Uterus (tissue), 2 donors: ENCODE results near the gene SPTLC3.
A peak's percentile ranks its signal among the peaks of the same experiment; 100 is the strongest.

Experiments
- POLR2A ChIP-seq, 2 donors: fragments of 450-650 bp; IDR thresholded peaks; one replicate each; pipeline ENCODE4 v1.6.1; 2016; ENCODE audit warnings: antibody characterized with exemption in 2 of 2, mild to moderate bottlenecking in 1 of 2, moderate library complexity in 1 of 2
- TF ChIP-seq, protein P1 (sequence below), 4 experiments: fragments of 200-600 bp in 2 of 4; fragments of 450-650 bp in 2 of 4; sonication (generic) in 2 of 4; IDR thresholded peaks; one replicate each; pipeline ENCODE4 v1.5.1; 2016 to 2019; ENCODE audit warnings: antibody characterized with exemption in 4 of 4, mild to moderate bottlenecking in 2 of 4, moderate library complexity in 1 of 4

DNA sequence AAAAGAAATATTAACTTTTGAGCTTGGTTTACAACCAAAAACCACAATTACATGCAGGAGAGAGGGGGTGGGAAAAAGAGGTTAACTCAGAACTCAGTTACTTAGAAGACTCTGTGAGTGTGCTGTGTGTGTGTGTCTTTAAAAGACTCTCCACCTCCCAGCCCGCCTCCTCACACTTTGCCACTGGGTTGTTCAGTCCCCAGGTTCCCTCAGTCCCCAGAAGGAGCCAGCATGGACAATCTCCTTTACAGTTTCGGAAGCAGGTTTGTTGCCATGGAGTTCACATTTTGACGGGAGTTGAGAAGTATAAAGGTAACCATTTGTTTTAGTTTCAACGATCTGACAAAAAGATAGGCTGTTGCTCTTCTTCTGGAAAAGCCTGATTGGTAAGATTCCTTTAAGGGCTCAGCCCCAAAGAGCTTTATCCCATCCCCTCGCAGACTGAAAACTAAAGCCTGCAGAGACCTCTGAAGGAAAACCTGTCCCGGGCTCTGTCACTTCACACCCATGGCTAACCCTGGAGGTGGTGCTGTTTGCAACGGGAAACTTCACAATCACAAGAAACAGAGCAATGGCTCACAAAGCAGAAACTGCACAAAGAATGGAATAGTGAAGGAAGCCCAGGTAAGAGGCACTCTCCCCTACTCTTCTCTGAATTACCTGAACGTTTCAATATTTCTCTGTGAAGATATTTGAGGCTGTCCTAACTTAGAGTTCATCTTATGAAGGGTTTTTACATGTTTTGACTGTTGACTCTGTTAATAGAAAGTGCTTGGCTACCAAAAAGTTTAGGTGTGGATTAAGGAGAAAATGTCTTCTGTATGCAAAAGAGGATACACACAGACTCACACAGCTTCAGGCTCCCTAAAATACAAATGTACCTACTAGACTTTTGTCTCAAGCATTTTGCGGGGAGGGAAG is at the start of gene SPTLC3:
- TF ChIP-seq, protein P1, sequence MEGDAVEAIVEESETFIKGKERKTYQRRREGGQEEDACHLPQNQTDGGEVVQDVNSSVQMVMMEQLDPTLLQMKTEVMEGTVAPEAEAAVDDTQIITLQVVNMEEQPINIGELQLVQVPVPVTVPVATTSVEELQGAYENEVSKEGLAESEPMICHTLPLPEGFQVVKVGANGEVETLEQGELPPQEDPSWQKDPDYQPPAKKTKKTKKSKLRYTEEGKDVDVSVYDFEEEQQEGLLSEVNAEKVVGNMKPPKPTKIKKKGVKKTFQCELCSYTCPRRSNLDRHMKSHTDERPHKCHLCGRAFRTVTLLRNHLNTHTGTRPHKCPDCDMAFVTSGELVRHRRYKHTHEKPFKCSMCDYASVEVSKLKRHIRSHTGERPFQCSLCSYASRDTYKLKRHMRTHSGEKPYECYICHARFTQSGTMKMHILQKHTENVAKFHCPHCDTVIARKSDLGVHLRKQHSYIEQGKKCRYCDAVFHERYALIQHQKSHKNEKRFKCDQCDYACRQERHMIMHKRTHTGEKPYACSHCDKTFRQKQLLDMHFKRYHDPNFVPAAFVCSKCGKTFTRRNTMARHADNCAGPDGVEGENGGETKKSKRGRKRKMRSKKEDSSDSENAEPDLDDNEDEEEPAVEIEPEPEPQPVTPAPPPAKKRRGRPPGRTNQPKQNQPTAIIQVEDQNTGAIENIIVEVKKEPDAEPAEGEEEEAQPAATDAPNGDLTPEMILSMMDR (IDR thresholded peaks at IDR 0.05) = no peak
- peak in 1 of 2 donors; percentile 16 for TF ChIP-seq POLR2A (IDR thresholded peaks at IDR 0.05)
